KOPT-K1 (cell line): ENCODE results near the gene FAM13A.

ENCODE experiments used
- H3K27ac ChIP-seq: fragments of 200-600 bp; sonication (generic); 2 replicates; pipeline ENCODE4 v1.5.1; 2016; ENCODE audit warnings: antibody characterized with exemption, mild to moderate bottlenecking, low read depth, low read length; ENCODE audit not compliant: poor library complexity, severe bottlenecking
- H3K36me3 ChIP-seq: fragments of 200-600 bp; sonication (generic); 2 replicates; pipeline ENCODE4 v1.5.1; 2017; ENCODE audit warnings: antibody characterized with exemption, mild to moderate bottlenecking, low read length, moderate library complexity; ENCODE audit not compliant: insufficient read depth
- H3K9me3 ChIP-seq: fragments of 200-600 bp; sonication (generic); 2 replicates; pipeline ENCODE4 v1.5.1; 2017; ENCODE audit warnings: antibody characterized with exemption, low read length, mild to moderate bottlenecking; ENCODE audit not compliant: insufficient read depth, poor library complexity, severe bottlenecking

The FAM13A gene

DNA sequence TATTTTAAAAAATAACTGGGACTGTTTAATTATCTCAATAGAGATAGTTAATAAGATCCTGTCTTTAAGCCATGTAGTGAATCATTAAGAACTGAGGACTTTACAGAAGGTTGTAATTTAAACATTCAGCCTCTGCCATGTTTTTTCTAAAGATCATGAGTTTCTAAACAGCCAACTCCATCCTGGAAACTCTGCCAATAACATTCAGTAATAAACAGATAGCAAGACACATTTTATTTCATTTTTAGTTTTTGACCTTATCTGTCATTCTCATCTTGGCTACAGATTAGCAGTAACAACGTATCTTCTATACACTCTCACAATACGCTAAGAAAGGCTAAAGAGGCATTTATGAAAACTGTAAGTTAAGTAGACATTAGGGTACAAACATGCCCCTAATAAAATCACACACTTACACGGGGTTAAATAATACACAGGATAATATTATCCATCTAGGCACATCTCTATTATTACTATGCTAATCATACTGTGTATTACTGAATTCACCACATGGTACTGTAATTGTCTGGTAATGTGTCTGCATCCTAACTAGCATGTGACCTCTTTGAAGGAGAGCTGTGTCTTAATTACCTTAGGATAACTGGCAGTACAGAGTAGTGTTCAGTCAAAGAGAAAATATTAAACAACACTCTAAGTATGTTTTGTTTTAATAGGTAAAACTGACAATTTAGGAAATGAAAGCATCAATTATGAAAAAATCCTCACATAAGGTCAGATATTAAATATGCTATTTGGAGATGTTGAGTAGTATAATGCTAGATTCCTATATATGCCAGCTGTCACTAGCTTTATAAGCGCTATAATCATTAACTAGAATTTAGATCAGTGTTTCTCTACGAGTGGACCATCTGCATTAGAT is 236.9 kb downstream of the FAM13A start:
- H3K36me3 ChIP-seq: no peaks in the 10 kb centered on the region
- no peak overlapping the region for H3K27ac ChIP-seq

DNA sequence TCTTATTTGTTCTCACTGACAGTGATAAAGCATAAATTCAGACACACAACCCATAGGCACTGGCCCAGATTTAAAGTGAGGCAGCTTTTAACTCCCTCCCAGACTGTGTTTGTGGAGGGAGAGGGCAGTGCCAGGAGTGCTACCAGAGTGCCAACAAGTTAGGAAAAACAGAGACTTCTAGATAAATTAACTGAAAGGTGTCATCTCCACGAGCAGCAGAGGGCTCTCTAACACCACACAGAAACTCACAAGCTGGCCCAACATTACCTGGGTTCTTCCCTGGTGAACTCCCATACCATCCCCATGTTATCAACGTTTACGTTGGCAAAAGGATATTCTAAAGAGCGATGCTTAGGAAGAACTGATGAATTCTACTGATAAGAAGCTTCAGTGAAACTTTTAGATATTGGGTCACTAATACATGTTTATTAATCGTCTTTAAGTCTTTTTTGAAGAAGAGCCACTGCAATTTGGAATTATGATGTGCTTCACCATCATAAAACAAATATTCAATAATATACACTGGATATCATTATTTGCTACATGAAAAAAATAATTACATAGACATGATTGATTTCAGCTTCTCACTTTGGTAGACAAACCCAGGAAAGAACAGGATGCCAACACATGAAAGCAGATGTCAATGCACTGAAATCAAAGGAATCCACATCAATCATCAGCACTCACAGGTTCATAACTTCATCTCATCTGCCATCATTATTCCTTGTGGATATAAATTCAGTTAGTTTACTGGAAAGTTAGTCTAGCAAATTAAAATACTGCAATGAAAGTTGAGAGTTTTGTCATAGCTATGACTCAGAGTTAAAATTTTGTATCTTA is 238.1 kb downstream of the FAM13A start:
- no peaks in the 10 kb centered on the region for H3K9me3 ChIP-seq
- H3K27ac ChIP-seq: no peak overlapping the region
- no peaks in the 10 kb centered on the region for H3K36me3 ChIP-seq

More for the DNA sequence above, 236.9 kb downstream of the FAM13A start:
- no peaks in the 10 kb centered on the region for H3K9me3 ChIP-seq

DNA sequence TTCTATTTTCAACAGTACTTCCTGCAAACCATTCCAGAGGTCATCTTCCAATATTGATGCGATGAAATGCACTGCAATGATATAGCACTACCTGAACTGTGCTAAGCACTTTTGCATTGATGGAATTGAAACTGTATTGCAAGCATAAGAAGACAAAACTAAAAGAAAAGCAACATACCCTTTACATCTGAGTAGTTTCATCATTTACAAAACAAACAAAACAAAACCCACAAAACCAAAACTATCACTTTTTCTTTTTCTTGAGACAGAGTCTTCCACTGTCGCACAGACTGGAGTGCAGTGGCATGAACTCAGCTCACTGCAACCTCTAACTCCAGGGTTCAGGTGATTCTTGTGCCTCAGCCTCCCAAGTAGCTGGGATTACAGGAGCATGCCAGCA is 239.2 kb downstream of the FAM13A start:
- no peaks in the 10 kb centered on the region for H3K36me3 ChIP-seq
- no peak overlapping the region for H3K27ac ChIP-seq
- no peaks in the 10 kb centered on the region for H3K9me3 ChIP-seq

DNA sequence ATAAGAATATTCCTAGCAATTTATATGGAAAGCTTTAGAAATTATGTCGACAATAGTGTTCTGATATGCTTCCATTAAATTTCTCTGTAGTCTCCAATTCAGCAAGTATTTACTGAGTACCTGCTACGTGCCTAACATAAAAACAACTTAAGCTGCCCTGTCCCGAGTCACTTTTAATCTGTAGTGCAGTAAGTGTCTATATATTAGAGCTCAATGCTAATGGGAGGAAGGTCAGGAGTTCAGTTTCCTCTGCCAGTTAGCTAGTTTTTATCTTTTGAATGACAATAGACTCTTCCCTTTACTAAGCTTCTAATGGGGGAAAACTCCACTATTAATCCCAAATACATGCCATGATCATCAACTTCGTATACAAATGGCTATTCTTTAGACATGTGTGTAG is 240.6 kb downstream of the FAM13A start:
- no peaks in the 10 kb centered on the region for H3K36me3 ChIP-seq
- no peaks in the 10 kb centered on the region for H3K9me3 ChIP-seq
- no peak overlapping the region for H3K27ac ChIP-seq

DNA sequence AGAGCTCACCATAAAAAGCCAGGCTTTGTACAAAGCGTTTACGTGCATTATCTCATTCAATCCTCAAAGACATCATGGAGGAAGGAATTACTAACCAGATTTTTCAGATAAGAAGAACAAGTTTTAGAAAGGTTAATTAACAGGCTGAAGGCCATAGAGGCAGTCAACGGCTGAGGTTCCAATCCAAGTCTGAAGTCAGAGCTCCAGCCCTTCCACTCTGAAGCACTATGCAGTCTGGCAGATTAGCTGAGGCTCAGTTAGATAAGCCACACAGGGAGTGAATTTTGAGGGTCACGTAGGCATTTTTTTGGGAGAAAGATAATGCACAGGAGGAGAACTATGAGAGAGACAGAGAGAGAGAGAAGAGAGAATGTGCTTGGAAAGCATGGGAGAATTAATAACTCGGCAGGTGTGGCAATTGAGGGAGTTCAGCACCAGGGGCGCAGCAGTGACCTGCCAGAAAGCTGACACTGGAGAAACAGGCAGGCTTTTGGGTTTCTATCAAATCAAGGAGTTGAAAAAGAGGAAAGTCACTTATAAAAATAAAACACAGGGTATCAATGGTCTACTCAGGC is 242.9 kb downstream of the FAM13A start:
- Histone ChIP-seq H3K9me3 (no peaks in the 10 kb centered on the region), H3K36me3 (no peaks in the 10 kb centered on the region), H3K27ac (no peak overlapping the region)

DNA sequence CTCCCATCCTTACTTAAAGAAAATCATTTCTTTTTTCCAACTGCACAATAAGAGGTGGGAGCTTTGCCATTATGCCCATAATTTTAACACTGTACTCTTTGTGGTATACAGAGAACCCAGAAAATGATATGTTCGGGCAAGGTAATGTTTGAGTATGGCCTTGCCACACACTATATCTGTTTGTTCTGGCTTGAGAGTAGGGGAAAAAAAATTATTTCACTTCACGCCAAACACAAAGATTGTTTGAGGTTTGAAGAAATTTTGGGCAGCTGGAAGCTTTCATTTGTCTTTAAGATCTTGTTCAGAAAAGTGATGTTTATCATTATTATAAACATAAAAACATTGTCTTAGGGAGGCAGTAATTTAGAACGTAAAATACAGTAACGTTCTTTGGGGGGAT is 244.0 kb downstream of the FAM13A start:
- Histone ChIP-seq H3K27ac (no peak overlapping the region), H3K36me3 (no peaks in the 10 kb centered on the region), H3K9me3 (no peaks in the 10 kb centered on the region)

DNA sequence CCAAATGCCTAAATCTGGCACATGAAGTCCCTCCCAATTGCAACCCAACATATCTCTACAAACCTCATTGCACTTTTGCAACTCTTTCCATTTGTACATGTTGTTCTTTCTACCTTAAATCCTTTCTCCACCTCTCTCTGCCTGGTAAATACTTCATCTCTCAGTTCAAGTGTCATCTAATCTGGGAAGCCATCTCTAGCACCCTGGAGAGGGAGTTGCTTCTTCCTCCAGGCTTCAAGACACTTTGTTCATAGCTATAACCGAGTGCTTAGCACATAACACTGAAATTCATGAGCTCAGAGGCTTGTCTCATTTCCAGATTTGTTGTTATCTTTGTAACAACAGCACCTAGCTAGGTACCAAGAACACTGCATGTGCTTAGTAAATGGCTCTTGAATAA is 244.6 kb downstream of the FAM13A start:
- Histone ChIP-seq H3K9me3 (no peaks in the 10 kb centered on the region), H3K27ac (no peak overlapping the region), H3K36me3 (no peaks in the 10 kb centered on the region)

DNA sequence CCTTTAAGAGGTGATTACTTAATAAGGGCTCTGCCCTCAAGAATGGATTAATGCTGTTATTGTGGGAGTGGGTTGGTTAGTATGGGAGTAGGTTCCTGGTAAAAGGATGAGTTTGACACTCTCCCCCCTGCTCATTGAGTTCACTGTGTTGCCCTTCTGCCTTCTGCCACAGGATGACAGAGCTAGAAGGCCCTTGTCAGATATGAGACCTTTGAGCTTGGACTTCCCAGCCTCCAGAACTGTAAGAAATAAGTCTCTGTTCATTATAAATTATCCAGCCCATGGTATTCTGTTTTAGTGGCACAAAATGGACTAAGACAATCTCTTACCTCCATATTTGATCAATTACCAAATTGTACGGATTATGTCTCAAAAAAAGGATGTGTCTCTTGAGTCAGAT is 245.1 kb downstream of the FAM13A start:
- no peaks in the 10 kb centered on the region for H3K9me3 ChIP-seq

DNA sequence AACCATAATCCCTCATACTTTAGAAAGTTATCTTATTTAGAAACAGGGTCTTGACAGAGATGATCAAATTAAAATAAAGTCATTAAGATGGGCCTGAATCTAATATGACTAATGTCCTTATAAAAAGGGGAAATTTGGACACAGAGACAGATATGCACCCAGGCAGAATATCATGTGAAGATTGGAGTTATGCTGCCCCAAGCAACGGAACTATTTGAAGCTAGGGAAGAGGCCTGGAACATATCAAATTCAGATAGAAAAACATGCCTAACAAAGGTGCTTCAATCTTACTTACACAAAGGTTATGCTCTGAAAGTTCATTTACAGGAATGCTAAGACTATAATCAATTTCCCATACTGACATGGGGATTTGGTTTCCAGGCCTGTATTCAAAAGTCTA is 246.7 kb downstream of the FAM13A start:
- Histone ChIP-seq H3K9me3 (no peaks in the 10 kb centered on the region), H3K36me3 (no peaks in the 10 kb centered on the region), H3K27ac (no peak overlapping the region)

More for the DNA sequence above, 245.1 kb downstream of the FAM13A start:
- H3K36me3 ChIP-seq: no peaks in the 10 kb centered on the region
- no peak overlapping the region for H3K27ac ChIP-seq

DNA sequence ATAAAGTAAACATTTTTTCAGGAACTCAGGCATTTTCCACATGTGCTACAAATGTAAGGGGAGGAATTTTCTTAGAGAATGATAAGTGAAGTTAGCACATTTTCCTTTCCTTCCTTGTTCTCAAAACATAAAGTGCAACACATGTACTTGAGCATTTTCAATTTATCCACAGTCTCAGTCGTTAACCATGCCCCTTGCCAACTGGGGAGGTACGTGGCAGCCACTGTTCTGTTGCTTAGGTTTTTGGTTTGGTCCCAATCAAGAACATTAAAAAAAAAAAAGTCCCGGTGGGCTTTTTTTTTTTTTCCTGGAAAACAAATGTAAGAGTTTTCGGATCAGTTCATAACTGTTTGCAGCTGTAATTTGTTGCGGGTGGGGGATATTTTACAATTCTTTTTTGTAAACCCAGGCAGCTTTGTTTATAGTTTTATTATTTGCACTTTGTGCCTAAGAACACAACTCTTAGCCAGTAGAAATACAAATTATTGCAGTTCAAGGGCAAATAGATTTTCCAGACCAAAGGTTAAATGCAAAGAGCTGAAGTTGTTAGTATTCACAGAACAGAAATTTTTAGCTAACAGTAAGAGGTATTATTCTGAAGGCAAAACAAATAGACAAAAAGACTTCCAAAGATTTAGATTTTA is 247.3 kb downstream of the FAM13A start:
- Histone ChIP-seq H3K27ac (no peak overlapping the region), H3K9me3 (no peaks in the 10 kb centered on the region), H3K36me3 (no peaks in the 10 kb centered on the region)

DNA sequence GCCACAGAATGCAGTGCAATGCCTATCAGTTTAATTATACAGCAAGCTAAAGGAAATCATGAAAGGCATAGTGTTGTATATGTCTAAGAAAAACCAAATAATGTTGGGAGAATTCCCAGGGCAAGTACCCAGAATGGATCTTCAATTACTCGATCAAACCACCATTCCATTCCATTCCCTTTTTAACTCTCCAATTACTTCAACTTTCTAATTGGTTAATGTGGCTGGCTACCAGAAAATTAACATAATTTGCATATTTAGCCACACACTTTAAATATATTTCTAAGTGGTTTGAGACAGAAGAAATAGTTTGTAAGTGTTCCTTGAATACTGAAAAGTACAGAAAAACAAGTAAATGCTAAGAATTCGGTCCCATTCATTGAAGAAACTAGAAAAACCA is 247.9 kb downstream of the FAM13A start:
- no peak overlapping the region for H3K27ac ChIP-seq
- H3K9me3 ChIP-seq: no peaks in the 10 kb centered on the region
- no peaks in the 10 kb centered on the region for H3K36me3 ChIP-seq

DNA sequence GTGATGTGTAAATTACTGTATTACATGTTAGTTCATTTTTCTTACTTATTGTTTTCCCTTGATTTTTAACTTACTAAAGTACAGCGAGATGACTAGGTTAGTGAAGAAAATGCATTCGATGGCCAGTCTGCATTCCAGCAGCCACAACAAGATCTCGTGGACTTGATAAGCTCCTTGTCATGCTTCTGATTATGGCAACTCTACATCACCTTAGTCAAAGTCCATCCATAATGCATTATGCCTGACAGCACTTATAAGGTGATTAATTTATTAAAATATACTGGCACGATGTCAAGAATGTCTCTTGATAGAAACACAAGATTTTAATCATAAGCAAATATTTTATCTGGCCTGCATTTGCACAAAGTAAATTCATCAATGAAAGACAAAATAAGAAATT is 249.5 kb downstream of the FAM13A start:
- H3K9me3 ChIP-seq: no peaks in the 10 kb centered on the region
- no peak overlapping the region for H3K27ac ChIP-seq
- H3K36me3 ChIP-seq: no peaks in the 10 kb centered on the region

DNA sequence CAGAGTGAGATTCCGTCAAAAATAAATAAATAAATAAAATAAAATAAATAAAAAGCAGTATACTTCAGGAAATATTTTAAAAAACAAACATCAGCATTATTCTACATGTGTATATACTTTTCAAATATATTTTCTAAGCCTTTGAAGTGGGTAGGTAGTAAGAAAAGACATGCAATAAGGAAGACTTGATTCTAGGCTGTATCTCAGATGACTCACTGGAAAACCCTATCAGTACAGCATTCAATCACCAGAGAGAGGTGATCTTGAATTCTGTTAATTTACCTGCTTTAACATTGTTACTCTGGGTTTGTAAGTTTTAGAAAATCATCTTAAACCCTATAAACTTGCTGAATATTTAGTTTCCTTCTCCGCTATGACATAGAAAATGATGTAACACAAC is 252.8 kb downstream of the FAM13A start:
- Histone ChIP-seq H3K27ac (no peak overlapping the region), H3K9me3 (no peaks in the 10 kb centered on the region), H3K36me3 (no peaks in the 10 kb centered on the region)

DNA sequence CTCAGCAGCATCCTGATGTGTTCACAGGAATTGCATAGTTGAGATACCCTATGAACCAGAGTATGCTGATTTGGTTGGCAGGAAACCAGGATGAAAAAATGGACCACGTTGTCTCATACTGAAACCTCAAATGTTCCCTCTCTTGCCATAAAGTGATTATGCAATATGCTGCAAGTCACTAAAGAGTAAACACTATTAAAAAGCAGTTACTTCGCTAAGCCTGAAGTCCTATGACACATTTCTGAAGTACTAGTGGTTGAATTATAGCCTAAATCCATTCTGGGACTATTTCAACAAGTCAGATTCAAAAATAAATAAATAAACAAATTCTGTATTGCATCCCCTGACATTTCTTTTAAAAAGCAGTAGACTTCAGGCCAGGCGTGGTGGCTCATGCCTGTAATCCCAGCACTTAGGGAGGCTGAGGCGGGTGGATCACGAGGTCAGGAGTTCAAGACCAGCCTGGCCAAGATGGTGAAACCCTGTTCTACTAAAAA is 253.3 kb downstream of the FAM13A start:
- no peak overlapping the region for H3K27ac ChIP-seq
- no peaks in the 10 kb centered on the region for H3K9me3 ChIP-seq
- no peaks in the 10 kb centered on the region for H3K36me3 ChIP-seq
